Measurements from ENCODE around the gene RPS6KA2.

RPS6KA2 gene

DNA sequence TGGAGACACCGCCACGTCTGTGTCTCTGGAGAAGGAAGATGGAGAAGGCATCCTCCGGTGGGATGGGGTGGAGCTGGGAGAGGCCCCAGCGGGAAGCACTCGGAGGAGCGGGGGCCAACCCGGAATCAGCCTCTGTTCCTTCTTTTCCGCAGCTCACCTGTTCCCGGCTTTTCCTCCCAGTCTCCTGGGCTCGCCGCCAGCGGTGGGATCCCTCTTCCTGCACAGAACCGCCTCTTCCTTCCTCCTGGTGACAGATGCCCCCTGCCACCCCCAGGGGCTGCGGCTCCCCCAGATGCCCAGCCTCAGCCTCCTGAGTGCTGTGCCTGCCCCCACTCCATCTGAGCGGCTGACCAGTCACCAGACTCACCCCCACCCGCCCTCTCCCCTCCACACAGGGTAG is 63.9 kb downstream of the RPS6KA2 start:
- no peak overlapping the region for H3K4me3 ChIP-seq (ENCODE audit: low read depth, low read length)
- TF ChIP-seq, protein P1, sequence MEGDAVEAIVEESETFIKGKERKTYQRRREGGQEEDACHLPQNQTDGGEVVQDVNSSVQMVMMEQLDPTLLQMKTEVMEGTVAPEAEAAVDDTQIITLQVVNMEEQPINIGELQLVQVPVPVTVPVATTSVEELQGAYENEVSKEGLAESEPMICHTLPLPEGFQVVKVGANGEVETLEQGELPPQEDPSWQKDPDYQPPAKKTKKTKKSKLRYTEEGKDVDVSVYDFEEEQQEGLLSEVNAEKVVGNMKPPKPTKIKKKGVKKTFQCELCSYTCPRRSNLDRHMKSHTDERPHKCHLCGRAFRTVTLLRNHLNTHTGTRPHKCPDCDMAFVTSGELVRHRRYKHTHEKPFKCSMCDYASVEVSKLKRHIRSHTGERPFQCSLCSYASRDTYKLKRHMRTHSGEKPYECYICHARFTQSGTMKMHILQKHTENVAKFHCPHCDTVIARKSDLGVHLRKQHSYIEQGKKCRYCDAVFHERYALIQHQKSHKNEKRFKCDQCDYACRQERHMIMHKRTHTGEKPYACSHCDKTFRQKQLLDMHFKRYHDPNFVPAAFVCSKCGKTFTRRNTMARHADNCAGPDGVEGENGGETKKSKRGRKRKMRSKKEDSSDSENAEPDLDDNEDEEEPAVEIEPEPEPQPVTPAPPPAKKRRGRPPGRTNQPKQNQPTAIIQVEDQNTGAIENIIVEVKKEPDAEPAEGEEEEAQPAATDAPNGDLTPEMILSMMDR (IDR thresholded peaks at IDR 0.05; ENCODE audit: control insufficient read depth, extremely low read depth, insufficient read depth): no peak
- DNase-seq (ENCODE audit: low read depth): no peak

DNA sequence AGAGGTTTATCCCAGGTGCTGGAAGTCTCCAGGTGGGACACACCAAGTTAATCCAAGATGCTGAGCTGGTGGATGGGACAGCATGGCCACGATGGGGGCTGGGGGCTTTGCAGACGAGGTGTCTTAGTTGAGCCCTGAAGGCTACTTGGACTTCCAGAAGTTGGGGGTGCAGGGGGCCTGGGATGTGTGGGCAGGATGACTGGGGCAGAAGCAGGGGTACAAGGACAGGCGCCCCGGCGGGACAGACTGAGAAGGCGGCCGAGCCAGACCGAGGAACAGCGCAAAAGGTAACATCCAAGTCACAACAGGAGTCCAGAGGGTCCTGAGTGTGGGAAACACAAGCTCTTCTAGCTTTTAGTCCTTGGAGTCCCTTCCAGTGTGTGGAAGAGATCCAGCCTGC is 64.3 kb downstream of the RPS6KA2 start:
- DNase-seq (ENCODE audit: low read depth): no peak
- H3K4me3 ChIP-seq (ENCODE audit: low read depth, low read length): no peak overlapping the region
- TF ChIP-seq, protein P1 (IDR thresholded peaks at IDR 0.05; ENCODE audit: control insufficient read depth, extremely low read depth, insufficient read depth): no peak

DNA sequence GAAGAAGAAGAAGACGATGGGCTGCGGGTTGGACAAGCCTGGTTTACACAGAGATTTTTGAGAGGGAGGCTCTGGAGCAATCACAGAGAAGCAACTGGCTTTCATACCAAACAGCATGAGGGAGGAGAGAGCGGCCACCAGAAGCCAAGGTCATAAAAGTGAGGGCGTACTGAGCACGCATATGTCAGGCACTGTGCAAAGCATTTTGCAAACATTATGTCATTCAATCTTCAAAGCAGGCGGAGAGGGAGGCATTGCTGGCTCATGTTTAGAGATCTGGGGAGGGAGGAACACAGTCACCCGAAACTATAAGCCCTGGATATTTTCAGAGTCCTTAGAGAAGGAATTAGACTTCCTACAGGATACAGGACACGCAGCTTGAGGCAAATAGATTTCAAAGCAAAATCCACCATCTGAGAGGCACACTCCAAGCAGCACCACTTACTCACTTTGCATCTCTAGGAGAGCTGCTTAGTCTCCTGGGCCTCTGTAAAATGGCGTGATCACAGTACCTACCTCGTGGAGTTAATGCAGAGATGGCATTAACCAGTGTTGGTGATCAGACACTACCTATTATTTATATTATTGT is 65.2 kb downstream of the RPS6KA2 start:
- no peak overlapping the region for H3K4me3 ChIP-seq (ENCODE audit: low read depth, low read length)
- TF ChIP-seq, protein P1 (IDR thresholded peaks at IDR 0.05; ENCODE audit: control insufficient read depth, extremely low read depth, insufficient read depth): no peak
- DNase-seq (ENCODE audit: low read depth): no peak

DNA sequence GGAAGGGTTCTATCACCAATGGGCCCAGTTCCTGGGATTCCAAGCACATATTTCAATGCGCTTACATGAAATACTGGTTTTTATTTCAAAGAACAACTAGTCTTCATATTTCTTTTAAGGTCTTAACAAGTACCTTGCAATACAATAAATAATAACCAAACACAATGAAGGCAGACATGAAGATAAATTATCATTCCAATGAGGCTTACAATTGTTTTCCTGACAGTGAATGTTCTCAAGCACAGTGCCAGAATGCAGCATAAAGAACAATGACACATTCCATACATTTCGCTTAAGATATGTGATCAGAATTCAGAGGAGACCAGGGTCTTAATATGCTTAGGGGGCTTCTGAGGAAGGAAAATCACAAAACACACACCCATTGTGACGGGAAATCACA is 66.8 kb downstream of the RPS6KA2 start:
- TF ChIP-seq, protein P1 (IDR thresholded peaks at IDR 0.05; ENCODE audit: control insufficient read depth, extremely low read depth, insufficient read depth): no peak
- no peak overlapping the region for H3K4me3 ChIP-seq (ENCODE audit: low read depth, low read length)
- DNase-seq (ENCODE audit: low read depth): no peak

DNA sequence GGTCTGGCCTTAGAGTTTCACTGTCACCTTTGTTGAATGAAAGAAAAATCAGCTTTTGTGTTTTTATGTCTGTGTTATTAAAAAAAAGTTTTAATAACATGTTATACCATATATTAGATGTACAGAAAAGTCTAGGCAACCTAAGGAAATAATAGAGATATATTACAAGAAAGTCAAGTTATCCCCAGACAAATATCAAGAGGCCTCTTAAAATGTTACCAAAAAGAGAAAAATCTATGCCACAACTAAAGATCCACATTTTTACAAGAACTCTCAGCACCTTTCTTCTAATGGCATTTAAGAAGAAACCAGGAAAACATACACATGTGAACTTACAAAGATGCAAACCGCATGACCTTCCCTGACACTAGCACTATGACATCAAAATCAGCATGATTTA is 67.4 kb downstream of the RPS6KA2 start:
- TF ChIP-seq, protein P1 (IDR thresholded peaks at IDR 0.05; ENCODE audit: control insufficient read depth, extremely low read depth, insufficient read depth): no peak
- no peak for DNase-seq (ENCODE audit: low read depth)
- no peak overlapping the region for H3K4me3 ChIP-seq (ENCODE audit: low read depth, low read length)

DNA sequence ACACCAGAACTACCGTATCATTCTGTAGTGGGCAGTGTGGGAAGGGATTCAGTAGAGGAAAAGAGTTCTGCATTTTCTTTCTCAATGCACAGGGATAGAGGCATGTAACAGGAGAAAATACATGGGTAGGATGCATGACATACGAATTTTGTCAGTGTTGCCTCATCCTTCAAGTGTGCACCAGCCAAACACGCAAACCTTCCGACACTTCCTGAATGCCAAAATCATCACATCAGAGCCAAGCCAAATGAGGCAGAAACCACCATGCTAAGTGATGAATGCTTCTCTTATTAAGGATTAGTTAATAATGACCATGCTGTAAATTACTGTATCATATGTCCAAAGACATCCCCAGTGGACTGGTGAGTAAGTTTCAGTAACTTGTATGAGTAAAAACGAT is 67.8 kb downstream of the RPS6KA2 start:
- DNase-seq (ENCODE audit: low read depth): no peak
- TF ChIP-seq, protein P1 (IDR thresholded peaks at IDR 0.05; ENCODE audit: control insufficient read depth, extremely low read depth, insufficient read depth): no peak
- no peak overlapping the region for H3K4me3 ChIP-seq (ENCODE audit: low read depth, low read length)

Data from LNCaP clone FGC (cell line).